Islet of Langerhans (tissue), 1 donor: Measurements from ENCODE around the gene NTM.
"Not testable (repeated sequence)": the region's sequence is repeated elsewhere in the genome, so short reads cannot be mapped to it uniquely, and the experiment has no call there.

Experiments used
- FAIRE-seq: peaks from one replicate; lab custom pipeline; 2011; peaks lifted over from hg19 to GRCh38; lab: Jason Lieb, UNC

Gene NTM

DNA sequence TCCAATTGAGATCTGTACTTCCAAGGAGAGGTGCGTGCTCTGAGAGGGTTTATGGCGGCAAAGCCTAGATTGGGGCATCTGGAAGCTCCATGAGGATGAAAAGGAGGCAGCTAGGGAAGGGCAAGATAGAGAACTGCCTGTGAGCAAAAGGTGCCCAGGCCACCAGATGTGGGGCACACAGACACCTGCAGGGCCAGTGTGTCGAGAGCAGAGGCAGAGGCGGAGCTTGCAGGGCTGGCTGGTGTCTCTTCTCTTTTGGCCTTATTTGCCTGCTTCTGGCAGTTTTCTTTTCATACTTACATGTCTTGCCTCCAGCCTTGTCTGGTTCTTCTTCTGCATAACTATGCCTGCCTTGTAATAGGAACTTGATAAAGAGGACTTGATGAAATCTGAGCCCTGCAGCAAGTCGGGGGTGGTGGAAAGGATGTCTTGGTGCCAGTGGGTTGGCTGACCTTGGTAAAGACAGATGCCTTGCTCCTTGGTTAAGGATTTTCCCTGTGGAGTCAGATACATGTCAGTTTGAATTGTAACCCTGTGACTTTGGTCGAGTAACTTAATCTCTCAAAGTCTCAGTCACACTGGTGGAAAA lies 680.3 kb downstream of the NTM start:
- FAIRE-seq: no peak

DNA sequence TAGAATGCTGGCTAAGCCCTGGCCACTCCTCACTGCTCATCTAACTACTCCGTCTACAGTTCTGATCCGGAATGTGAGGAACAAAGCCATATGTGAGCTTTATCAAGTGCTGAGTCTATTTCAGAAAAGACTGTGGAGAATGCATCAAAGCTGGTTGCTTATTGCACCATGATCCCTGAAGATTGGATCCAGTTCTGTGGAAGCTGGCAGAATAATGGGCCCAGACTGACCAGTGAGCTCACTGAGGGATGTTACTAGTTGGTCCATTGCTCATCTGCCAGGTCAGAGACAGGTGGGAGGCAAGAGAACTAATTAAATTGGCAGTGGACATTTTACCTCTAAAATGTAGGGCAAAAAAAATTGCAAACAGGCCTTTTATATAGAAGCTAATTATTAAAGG lies 681.3 kb downstream of the NTM start:
- no peak for FAIRE-seq

GRCh38 chr11:132052342-132052741 lies 681.9 kb downstream of the NTM start:
- FAIRE-seq: no peak

GRCh38 chr11:132052904-132053303 lies 682.5 kb downstream of the NTM start:
- no peak for FAIRE-seq

DNA sequence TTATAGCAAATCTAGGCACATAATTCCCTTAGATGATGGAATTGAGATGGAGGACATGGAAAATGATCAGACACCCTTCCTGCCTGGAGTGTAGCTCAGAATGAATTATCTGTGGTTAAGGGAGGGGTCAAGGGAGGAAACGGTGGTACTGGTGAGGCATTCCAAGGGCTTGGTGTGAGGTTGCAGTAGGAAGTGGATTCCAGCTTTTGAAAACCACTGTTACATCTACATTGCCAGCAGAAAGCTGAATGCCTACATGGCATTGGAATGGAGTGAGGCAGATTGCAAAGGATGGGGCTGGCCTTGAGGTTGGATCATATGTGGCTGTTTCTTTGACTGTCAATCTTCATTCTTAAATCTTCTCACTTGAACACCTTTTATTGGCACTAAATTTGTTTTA lies 684.4 kb downstream of the NTM start:
- no peak for FAIRE-seq

DNA sequence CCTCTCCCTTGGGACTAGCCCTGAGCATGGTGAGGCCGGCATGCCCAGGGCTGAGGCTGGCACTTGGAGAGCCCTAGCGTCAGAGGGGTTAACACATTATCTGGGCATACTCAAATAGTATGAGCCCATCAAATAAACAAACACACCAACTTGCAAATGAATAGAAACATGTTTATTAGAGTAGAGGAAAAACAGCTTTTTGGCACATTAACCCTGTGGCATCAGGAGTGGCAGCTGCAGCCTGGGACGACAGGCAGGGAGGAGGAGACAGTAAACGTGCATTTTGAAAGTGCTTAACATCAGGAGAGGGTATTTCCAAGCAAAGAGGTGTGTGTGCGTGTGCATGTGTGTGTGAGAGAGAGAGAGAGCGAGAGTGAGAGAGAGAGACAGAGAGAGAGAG lies 684.9 kb downstream of the NTM start:
- no peak for FAIRE-seq

- no peak for FAIRE-seq
Observed at GRCh38 chr11:132056689-132057088, 686.3 kb downstream of the NTM start.

- FAIRE-seq: no peak
Observed at GRCh38 chr11:132057266-132057665, 686.9 kb downstream of the NTM start.

DNA sequence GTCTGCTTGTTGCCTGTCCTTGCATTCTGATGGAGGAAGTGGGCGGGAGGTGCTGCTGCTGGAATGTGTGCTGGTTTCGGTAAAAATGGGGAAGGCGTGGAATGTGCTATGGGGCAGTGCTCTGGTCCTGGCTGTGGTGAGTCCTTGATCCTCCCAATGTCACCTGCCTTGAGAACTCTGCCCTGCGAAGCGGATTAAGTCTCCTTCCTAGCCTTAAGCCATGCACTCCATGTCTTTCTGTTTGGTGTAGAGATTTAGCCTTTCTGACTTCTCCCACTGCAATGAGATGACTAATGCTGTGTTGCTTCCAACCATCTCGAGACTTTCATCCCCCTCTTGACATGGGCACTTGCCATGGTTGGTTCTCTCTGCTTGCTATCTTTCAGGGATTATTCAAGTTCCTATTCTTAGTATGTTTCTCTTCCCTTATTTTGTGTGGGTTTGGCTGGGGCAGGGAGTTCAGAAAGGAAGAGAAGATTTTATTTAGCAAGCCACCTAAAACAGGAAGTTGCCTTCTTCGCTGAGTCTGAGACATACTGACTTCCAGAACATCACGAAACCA lies 687.9 kb downstream of the NTM start:
- no peak for FAIRE-seq

GRCh38 chr11:132060567-132060966 lies 690.2 kb downstream of the NTM start:
- no peak for FAIRE-seq

GRCh38 chr11:132062031-132062430 lies 691.6 kb downstream of the NTM start:
- FAIRE-seq: no peak

- FAIRE-seq: no peak
Observed at GRCh38 chr11:132062541-132062940, 692.1 kb downstream of the NTM start.

DNA sequence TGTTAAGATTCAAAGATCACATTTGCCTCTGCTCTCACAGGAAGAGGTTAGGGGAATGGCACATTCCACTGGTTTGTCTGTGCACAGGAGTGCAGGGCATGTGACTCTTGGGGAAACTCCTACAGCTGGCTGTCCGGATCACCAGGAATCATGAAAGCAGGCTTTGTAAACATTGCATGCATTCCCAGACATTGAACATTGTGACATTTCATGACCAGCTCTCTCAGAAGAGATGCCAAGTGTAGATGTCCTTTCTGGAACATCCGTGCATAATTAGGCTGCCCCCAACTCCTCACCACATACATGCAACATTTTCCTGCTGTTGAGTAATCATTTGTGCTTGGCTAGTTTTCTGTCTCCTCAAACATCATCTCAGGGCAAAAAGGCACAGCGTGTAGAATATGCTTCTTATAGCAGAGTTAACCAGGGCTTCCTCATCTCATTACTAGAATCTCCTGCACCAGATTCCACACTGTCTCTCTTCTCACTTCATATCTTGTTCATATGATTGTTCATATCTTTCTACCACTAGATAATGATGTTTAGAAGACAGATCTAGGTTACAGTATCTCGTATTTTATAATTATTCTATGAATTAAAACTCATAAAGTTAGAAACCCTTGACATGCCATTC lies 694.7 kb downstream of the NTM start:
- FAIRE-seq: no peak

- FAIRE-seq: no peak
Observed at GRCh38 chr11:132068556-132068955, 698.1 kb downstream of the NTM start.

DNA sequence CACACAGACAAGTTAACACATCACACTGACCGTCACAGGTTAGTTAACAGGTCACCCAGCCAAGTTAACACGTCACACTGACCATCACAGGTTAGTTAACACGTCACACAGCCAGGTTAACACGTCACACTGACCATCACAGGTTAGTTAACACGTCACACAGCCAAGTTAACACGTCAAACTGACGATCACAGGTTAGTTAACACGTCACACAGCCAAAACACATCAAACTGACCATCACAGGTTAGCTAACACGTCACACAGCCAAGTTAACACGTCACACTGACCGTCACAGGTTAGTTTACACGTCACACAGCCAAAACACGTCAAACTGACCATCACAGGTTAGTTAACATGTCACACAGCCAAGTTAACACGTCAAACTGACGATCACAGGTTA lies 699.2 kb downstream of the NTM start:
- FAIRE-seq: not testable (repeated sequence)

- not testable (repeated sequence) for FAIRE-seq
Observed at GRCh38 chr11:132070907-132071306, 700.5 kb downstream of the NTM start.

- no peak for FAIRE-seq
Observed at GRCh38 chr11:132072044-132072857, 701.8 kb downstream of the NTM start.

DNA sequence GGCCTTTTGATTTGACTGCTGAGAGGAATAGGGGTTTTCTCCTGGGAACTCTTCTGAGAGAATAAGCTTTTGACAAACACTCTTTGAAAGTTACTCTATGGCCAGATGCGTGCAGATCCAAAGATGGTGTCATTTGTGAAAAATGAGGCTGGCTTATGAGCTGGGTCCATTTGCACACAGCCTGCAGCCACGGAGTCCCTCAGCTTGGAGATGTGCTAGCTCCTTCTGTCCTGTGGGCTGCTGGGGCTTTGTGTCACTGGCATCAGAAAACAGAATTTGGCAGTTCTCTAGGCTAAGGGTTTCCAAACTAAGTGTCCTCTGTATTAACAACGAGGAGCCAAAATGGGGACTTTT lies 702.4 kb downstream of the NTM start:
- no peak for FAIRE-seq

DNA sequence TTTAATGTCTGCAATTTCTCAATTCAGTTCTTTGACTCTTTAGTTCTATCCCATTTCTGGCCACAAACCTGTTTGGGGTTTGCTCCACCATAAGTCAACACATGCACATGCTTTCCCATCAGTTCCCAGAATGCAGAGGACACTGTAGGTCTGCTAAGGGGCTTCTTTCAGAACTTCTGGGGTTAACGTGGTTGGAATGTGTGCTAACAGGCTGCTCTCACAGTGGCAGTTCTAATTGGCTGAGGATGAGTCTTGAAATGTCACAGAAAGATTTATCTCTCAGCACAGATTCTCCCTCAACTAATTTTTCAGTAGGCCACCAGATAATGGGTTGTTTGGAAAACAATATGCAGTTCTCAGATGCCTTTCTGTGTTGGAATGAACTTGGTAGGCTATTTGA lies 703.4 kb downstream of the NTM start:
- FAIRE-seq: no peak

GRCh38 chr11:132075447-132075846 lies 705.0 kb downstream of the NTM start:
- no peak for FAIRE-seq

GRCh38 chr11:132077416-132077815 lies 707.0 kb downstream of the NTM start:
- FAIRE-seq: no peak

DNA sequence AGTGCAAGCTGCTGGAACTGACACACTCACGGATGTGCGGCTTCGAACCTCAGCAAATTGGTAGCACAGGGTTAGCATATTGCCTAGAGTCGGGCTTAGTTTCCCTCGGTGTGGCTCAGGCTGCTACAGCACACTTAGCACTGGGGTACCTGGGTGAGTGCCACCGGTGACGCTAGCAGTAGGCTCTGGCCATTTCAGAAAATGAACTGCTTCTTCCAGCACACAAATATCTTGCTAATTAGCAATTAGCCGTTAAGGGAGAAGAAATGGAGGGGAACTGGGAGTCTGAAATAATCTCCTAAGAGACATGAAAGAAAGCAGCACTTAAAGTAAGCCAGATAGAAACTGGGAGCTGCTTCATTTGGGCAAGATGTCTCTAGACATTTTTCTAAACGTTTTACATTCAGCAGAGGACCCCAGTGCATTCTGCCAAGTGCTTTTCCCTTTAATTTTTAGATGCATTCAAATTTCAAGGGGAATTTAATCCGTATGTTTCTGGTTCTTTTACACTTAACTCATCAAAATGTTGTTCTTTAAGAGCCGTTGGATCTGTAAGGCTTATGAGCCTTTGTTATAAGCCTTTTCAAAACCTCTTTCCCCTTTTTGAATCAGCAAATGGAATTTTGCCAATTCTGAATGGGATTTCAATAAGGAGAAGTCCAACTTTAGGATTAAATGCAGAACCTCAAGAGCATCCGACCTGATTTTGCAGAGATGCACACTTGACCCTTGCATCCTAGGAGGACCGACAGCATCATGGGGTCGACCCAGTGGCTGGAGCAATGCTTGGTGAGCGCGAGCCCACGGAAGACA lies 708.1 kb downstream of the NTM start:
- no peak for FAIRE-seq

- FAIRE-seq: no peak
Observed at GRCh38 chr11:132080127-132080526, 709.7 kb downstream of the NTM start.
